ENCODE measurements around the gene MAPK8.

The MAPK8 gene

DNA sequence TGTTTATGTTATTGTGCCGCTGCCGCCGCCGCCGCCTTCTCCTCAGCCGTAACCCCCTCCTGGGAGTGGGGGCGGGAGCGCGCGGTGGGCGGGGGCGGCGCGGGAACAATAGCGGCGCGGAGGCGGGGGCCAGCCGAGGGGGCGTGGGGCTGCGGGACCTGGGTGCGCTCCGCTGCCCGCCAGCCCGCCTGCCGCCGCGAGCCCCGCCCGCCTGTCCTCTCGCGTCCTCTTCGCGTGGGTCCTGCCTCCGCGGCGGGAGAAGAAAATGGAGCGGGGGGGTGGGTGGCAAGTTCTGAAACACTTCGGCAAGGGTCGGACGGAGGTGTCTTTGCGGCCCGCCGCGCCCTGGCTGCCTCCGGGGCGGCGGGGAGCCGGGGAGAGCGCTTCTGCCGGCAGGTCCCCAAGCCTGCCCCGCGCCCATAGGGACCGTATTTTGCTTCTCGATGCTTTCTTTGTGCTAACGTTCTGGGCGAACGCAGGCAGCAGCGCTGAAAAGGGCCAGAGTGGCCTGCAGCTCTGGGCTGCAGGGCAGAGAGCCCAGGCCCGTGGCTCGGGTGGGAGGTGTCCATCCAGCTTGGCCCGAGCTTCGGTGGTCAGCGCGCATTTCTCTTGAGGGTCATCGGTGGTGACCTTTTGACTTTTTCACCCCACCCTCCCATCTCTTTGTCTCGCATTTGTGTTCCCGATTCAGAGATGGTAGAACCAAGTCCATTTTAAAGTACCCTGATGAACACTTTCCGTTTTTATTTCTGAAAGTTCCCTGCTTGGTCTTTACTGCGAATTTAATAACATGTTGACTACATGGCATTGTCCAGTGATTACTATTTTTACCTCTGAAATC, 613 bp downstream of the MAPK8 start:
- Histone ChIP-seq H3K4me2 (peak overlapping the region; percentile 83), H3K79me2 (ENCODE audit: insufficient read depth, low read depth) (peaks cover 28% of the 10 kb centered on the region), H3K4me3 (IDR thresholded peaks at IDR 0.05; ENCODE audit: insufficient read depth, low read depth, low read length) (no peak overlapping the region), H3K36me3 (ENCODE audit: insufficient read depth) (no peaks in the 10 kb centered on the region), H4K20me1 (ENCODE audit: insufficient read depth) (peaks cover 4% of the 10 kb centered on the region; the same call in 1 of the 2 replicates), H3K27me3 (ENCODE audit: insufficient read depth, low read depth) (no peaks in the 10 kb centered on the region), H2AFZ (ENCODE audit: low read depth) (peak overlapping the region; percentile 50), H3K9ac (peak overlapping the region; percentile 53; the same call in 1 of the 2 replicates), H3K27ac (peak overlapping the region; percentile 9; the same call in 1 of the 2 replicates), H3K4me1 (ENCODE audit: low read depth, poor library complexity, severe bottlenecking) (peaks cover 38% of the 10 kb centered on the region)
- TF ChIP-seq CTCF (conservative IDR thresholded peaks at IDR 0.05; ENCODE audit: low read depth, low read length): no peak

- no peak overlapping the region; the same call in 1 of the 2 replicates for H3K27ac ChIP-seq
- peaks cover 38% of the 10 kb centered on the region for H3K4me1 ChIP-seq (ENCODE audit: low read depth, poor library complexity, severe bottlenecking)
- peak overlapping the region; percentile 53; the same call in 1 of the 2 replicates for H3K9ac ChIP-seq
- H3K79me2 ChIP-seq (ENCODE audit: insufficient read depth, low read depth): peaks cover 28% of the 10 kb centered on the region
- H3K36me3 ChIP-seq (ENCODE audit: insufficient read depth): no peaks in the 10 kb centered on the region
- peak overlapping the region; percentile 50; the same call in 1 of the 2 replicates for H2AFZ ChIP-seq (ENCODE audit: low read depth)
- H3K4me3 ChIP-seq (IDR thresholded peaks at IDR 0.05; ENCODE audit: insufficient read depth, low read depth, low read length): no peak overlapping the region
- peak overlapping the region; percentile 83 for H3K4me2 ChIP-seq
- H4K20me1 ChIP-seq (ENCODE audit: insufficient read depth): peaks cover 4% of the 10 kb centered on the region; the same call in 1 of the 2 replicates
- H3K27me3 ChIP-seq (ENCODE audit: insufficient read depth, low read depth): no peaks in the 10 kb centered on the region
- no peak for TF ChIP-seq CTCF (conservative IDR thresholded peaks at IDR 0.05; ENCODE audit: low read depth, low read length)
These were observed 1.2 kb downstream of the MAPK8 start for GRCh38 chr10:48307711-48308018.

- peak; percentile 45; the same call in 1 of the 2 replicates for TF ChIP-seq CTCF (conservative IDR thresholded peaks at IDR 0.05; ENCODE audit: low read depth, low read length)
These were observed 3.3 kb downstream of the MAPK8 start for GRCh38 chr10:48309711-48310226.

DNA sequence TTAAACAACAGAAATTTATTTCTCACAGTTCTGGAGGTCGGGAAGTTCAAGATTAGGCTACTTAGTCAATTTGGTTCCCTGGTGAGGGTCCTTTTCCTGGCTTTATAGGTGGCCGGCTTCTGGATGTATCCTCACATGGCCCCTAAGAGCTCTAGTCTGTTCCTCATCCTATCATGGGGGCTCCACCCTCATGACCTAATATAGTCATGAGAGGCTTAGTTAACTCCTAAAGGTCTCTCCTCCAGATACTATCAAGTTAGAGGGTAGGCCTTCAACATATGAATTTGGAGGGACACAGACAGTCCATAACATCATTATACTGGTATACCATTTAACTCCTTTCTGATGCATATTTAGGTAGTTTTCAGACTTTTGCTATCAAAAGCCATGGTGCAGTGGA, 7.6 kb downstream of the MAPK8 start:
- peaks cover 4% of the 10 kb centered on the region; the same call in 1 of the 2 replicates for H4K20me1 ChIP-seq (ENCODE audit: insufficient read depth)
- no peak overlapping the region for H3K4me3 ChIP-seq (IDR thresholded peaks at IDR 0.05; ENCODE audit: insufficient read depth, low read depth, low read length)
- no peaks in the 10 kb centered on the region for H3K27me3 ChIP-seq (ENCODE audit: insufficient read depth, low read depth)
- H3K36me3 ChIP-seq (ENCODE audit: insufficient read depth): no peaks in the 10 kb centered on the region
- no peak for TF ChIP-seq CTCF (conservative IDR thresholded peaks at IDR 0.05; ENCODE audit: low read depth, low read length)
- peaks cover 21% of the 10 kb centered on the region; the same call in 1 of the 2 replicates for H3K79me2 ChIP-seq (ENCODE audit: insufficient read depth, low read depth)
- no peak overlapping the region for H3K27ac ChIP-seq
- H3K4me2 ChIP-seq: no peak overlapping the region
- no peak overlapping the region for H2AFZ ChIP-seq (ENCODE audit: low read depth)
- H3K9ac ChIP-seq: no peak overlapping the region
- H3K4me1 ChIP-seq (ENCODE audit: low read depth, poor library complexity, severe bottlenecking): peaks cover 21% of the 10 kb centered on the region

More at GRCh38 chr10:48309711-48310226, 3.3 kb downstream of the MAPK8 start:
- peaks cover 4% of the 10 kb centered on the region; the same call in 1 of the 2 replicates for H4K20me1 ChIP-seq (ENCODE audit: insufficient read depth)
- no peak overlapping the region for H3K9ac ChIP-seq
- peak overlapping the region; percentile 26; the same call in 1 of the 2 replicates for H3K4me2 ChIP-seq
- H2AFZ ChIP-seq (ENCODE audit: low read depth): no peak overlapping the region
- peaks cover 33% of the 10 kb centered on the region for H3K79me2 ChIP-seq (ENCODE audit: insufficient read depth, low read depth)
- H3K27me3 ChIP-seq (ENCODE audit: insufficient read depth, low read depth): no peaks in the 10 kb centered on the region
- peaks cover 38% of the 10 kb centered on the region for H3K4me1 ChIP-seq (ENCODE audit: low read depth, poor library complexity, severe bottlenecking)
- H3K36me3 ChIP-seq (ENCODE audit: insufficient read depth): no peaks in the 10 kb centered on the region
- H3K27ac ChIP-seq: peak overlapping the region; percentile 18; the same call in 1 of the 2 replicates
- no peak overlapping the region for H3K4me3 ChIP-seq (IDR thresholded peaks at IDR 0.05; ENCODE audit: insufficient read depth, low read depth, low read length)

Data from KMS-11 (cell line).